GM12891 (cell line): ENCODE data around the gene SLCO2B1.

Experiments used
- POLR2A ChIP-seq: IDR thresholded peaks from 2 replicates; pipeline ENCODE4 v1.6.1; 2011; ENCODE audit warnings: low read depth, low read length, control low read depth
- POLR2AphosphoS5 ChIP-seq: IDR thresholded peaks from 2 replicates; pipeline ENCODE4 v1.6.1; 2011; ENCODE audit warnings: low read depth, low read length, control low read depth
- SPI1 ChIP-seq: IDR thresholded peaks from 2 replicates; pipeline ENCODE4 v1.6.1; 2011; ENCODE audit warnings: low read depth, low read length, control low read depth
- TAF1 ChIP-seq: IDR thresholded peaks from 2 replicates; pipeline ENCODE4 v1.6.1; 2011; ENCODE audit warnings: low read depth, low read length, control low read depth

- TF ChIP-seq POLR2AphosphoS5 (no peak), POLR2A (no peak), TAF1 (no peak), SPI1 (no peak)
These were observed 87.9 kb downstream of the SLCO2B1 start for GRCh38 chr11:75238595-75239440.
